Loucy (cell line): Measurements from ENCODE around the gene TNFAIP8.

Experiments
- EZH2phosphoT487 ChIP-seq: fragments of 200-600 bp; IDR thresholded peaks from 2 replicates; pipeline ENCODE4 v1.6.1; 2018; ENCODE audit warnings: antibody characterized with exemption, mild to moderate bottlenecking, moderate library complexity, borderline replicate concordance
- TF ChIP-seq, protein P1 (sequence below): fragments of 200-600 bp; sonication (generic); conservative IDR thresholded peaks from 2 replicates; pipeline ENCODE4 v1.5.1; 2014; ENCODE audit warnings: mild to moderate bottlenecking, antibody characterized with exemption, low read length

DNA sequence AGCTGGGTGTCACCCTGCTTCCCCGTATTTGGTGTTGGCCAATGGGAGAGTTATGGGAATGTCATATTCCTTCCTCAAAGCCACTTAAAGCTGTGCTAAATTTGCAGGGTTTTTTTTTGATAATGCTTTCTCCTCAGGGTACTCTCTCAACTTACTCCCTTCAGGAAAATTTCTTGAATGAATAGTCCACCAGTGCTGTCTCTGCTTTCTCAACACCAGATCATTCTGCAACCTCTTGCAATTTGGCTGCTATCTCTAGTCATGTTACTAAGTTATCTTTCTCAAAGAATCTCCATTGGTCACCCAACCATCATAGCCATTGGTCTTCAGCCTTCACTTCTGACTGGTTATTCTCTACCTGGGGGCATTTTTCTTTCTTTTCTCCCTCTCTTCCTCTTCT, 13.4 kb upstream of the TNFAIP8 start:
- TF ChIP-seq, protein P1, sequence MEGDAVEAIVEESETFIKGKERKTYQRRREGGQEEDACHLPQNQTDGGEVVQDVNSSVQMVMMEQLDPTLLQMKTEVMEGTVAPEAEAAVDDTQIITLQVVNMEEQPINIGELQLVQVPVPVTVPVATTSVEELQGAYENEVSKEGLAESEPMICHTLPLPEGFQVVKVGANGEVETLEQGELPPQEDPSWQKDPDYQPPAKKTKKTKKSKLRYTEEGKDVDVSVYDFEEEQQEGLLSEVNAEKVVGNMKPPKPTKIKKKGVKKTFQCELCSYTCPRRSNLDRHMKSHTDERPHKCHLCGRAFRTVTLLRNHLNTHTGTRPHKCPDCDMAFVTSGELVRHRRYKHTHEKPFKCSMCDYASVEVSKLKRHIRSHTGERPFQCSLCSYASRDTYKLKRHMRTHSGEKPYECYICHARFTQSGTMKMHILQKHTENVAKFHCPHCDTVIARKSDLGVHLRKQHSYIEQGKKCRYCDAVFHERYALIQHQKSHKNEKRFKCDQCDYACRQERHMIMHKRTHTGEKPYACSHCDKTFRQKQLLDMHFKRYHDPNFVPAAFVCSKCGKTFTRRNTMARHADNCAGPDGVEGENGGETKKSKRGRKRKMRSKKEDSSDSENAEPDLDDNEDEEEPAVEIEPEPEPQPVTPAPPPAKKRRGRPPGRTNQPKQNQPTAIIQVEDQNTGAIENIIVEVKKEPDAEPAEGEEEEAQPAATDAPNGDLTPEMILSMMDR = no peak
- TF ChIP-seq EZH2phosphoT487 = no peak
